Measurements from ENCODE around the gene CEP192. TPM values are rescaled to one million over a fixed set of nuclear protein-coding genes. Genes with fewer than 3 reads are reported as not detected.
A peak's percentile ranks its signal among the peaks of the same experiment; 100 is the strongest.
"Not testable (repeated sequence)": the region's sequence is repeated elsewhere in the genome, so short reads cannot be mapped to it uniquely, and the experiment has no call there.

The CEP192 gene
- total RNA-seq, 1 donor from 2014 or later: 17.4 TPM

GRCh38 chr18:12975488-12975887 lies 15.7 kb upstream of the CEP192 start:
- no peak overlapping the region for H3K4me3 ChIP-seq (ENCODE audit: low read depth, low read length)
- TF ChIP-seq, protein P1, sequence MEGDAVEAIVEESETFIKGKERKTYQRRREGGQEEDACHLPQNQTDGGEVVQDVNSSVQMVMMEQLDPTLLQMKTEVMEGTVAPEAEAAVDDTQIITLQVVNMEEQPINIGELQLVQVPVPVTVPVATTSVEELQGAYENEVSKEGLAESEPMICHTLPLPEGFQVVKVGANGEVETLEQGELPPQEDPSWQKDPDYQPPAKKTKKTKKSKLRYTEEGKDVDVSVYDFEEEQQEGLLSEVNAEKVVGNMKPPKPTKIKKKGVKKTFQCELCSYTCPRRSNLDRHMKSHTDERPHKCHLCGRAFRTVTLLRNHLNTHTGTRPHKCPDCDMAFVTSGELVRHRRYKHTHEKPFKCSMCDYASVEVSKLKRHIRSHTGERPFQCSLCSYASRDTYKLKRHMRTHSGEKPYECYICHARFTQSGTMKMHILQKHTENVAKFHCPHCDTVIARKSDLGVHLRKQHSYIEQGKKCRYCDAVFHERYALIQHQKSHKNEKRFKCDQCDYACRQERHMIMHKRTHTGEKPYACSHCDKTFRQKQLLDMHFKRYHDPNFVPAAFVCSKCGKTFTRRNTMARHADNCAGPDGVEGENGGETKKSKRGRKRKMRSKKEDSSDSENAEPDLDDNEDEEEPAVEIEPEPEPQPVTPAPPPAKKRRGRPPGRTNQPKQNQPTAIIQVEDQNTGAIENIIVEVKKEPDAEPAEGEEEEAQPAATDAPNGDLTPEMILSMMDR (conservative IDR thresholded peaks at IDR 0.05; ENCODE audit: low read depth, low read length): no peak

DNA sequence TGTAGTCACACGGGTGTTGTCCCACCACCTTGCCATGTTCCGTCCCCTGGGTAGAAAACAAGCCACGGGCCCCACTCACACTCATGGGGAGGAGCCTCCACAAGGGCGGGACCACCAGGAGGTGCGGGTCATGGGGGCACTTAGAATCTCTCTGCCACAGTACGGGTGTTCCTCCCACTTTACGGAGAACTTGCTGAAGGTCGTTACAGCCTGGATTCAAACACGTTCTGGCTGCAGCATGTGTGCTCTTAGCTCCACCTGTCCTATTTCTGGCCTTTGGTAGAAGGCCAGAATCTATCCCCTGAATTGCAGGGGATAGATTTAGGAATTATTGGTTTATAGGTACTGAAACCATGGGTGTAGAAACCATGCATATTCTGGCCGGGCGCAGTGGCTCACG lies 14.9 kb upstream of the CEP192 start:
- DNase-seq (ENCODE audit: low read depth): no peak
- no peak overlapping the region for H3K4me3 ChIP-seq (ENCODE audit: low read depth, low read length)
- TF ChIP-seq, protein P1 (conservative IDR thresholded peaks at IDR 0.05; ENCODE audit: low read depth, low read length): no peak

More at GRCh38 chr18:12975488-12975887, 15.7 kb upstream of the CEP192 start:
- DNase-seq (ENCODE audit: low read depth): no peak

DNA sequence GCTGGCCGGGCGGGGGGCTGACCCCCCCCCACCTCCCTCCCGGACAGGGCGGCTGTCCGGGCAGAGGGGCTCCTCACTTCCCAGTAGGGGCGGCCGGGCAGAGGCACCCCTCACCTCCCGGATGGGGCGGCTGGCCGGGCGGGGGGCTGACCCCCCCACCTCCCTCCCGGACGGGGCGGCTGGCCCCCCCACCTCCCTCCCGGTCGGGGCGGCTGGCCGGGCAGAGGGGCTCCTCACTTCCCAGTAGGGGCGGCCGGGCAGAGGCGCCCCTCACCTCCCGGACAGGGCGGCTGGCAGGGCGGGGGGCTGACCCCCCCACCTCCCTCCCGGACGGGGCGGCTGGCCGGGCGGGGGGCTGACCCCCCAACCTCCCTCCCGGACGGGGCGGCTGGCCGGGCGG lies 11.1 kb upstream of the CEP192 start:
- DNase-seq (ENCODE audit: low read depth); H3K4me3 ChIP-seq (ENCODE audit: low read depth, low read length): not testable (repeated sequence)

DNA sequence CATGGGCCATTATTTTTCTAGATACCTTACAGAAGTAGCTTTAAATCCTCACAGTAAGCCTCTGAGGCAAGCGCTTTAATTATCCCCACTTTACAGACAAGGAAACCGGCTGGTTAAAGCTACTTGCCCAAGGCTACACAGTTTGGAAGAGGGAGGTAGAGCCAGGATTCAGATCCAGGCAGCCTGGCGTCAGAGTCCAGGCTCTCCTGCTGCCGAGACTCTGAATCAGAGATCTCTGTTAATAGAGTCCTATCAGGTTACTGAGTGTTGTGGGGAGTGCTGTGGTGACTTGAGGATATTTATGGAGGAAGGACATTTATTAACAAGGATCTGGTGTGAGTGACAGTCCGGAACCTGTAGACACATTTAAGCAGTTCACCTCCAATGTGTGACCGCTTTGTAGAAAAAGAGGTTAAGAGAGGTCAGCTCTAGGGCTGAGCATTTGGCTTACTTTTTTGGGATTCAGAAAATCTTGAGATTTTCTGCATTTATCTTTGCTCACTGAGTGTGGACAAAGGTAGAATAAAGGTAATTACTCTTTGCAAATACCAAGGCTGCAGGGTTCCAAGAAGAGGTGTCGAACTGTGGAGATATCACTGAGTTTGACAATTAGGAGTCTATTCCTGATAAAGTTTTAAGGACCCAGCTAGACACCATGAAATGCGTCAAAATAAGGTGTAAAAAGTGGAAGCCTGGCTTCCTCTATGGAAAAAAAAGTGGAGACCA lies 1.6 kb upstream of the CEP192 start:
- TF ChIP-seq, protein P1 (conservative IDR thresholded peaks at IDR 0.05; ENCODE audit: low read depth, low read length): no peak
- H3K4me3 ChIP-seq (ENCODE audit: low read depth, low read length): no peak overlapping the region
- no peak for DNase-seq (ENCODE audit: low read depth)

- peak overlapping the region; percentile 87 for H3K4me3 ChIP-seq (ENCODE audit: low read depth, low read length)
- TF ChIP-seq, protein P1 (conservative IDR thresholded peaks at IDR 0.05; ENCODE audit: low read depth, low read length): no peak
- no peak for DNase-seq (ENCODE audit: low read depth)
Observed at GRCh38 chr18:12990123-12990475, 1.1 kb upstream of the CEP192 start.

- TF ChIP-seq, protein P1 (conservative IDR thresholded peaks at IDR 0.05; ENCODE audit: low read depth, low read length): no peak
- H3K4me3 ChIP-seq (ENCODE audit: low read depth, low read length): peak overlapping the region; percentile 87
- DNase-seq (ENCODE audit: low read depth): no peak
Observed at GRCh38 chr18:12990641-12990966, 558 bp upstream of the CEP192 start.

DNA sequence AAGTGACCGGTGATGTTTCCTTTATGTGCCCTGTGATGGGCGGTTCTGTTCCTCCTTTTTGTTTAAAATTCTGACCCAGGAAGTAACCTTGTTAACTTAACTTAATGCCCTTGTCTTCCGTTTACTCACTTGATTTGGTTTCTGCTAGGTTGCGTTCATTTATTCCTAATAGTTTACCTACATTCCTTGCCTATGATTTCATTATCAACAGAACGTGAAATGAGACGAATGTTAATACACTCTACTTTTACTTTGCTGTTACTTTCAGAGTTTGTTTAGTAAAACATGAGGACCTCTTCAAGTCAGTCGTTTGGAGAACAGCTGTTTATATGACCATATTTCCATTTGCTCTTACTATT lies 638 bp downstream of the CEP192 start:
- TF ChIP-seq, protein P1 (conservative IDR thresholded peaks at IDR 0.05; ENCODE audit: low read depth, low read length): no peak
- peak overlapping the region; percentile 87 for H3K4me3 ChIP-seq (ENCODE audit: low read depth, low read length)
- DNase-seq (ENCODE audit: low read depth): no peak
